Kidney capillary endothelial cell (primary cell): ENCODE data around the gene ZFPL1.

ENCODE experiments used
- DNase-seq: peaks from one replicate; pipeline ENCODE4 v3.0.0-alpha.2; 2018; ENCODE audit warnings: low spot score

The ZFPL1 gene

GRCh38 chr11:65060913-65061408 lies 23.1 kb upstream of the ZFPL1 start:
- DNase-seq: no peak

- DNase-seq: no peak
These were observed 20.5 kb upstream of the ZFPL1 start for GRCh38 chr11:65063532-65063931.

- no peak for DNase-seq
These were observed 19.2 kb upstream of the ZFPL1 start for GRCh38 chr11:65064847-65065240.

GRCh38 chr11:65065851-65066250 lies 18.2 kb upstream of the ZFPL1 start:
- DNase-seq: no peak

GRCh38 chr11:65066315-65066714 lies 17.7 kb upstream of the ZFPL1 start:
- DNase-seq: no peak

GRCh38 chr11:65066805-65067291 lies 17.2 kb upstream of the ZFPL1 start:
- DNase-seq: no peak

GRCh38 chr11:65067446-65067845 lies 16.6 kb upstream of the ZFPL1 start:
- DNase-seq: no peak

GRCh38 chr11:65069217-65069616 lies 14.8 kb upstream of the ZFPL1 start:
- no peak for DNase-seq

GRCh38 chr11:65071907-65072630 lies 12.0 kb upstream of the ZFPL1 start:
- no peak for DNase-seq

- DNase-seq: no peak
These were observed 11.4 kb upstream of the ZFPL1 start for GRCh38 chr11:65072631-65072966.

GRCh38 chr11:65077451-65077850 lies 6.6 kb upstream of the ZFPL1 start:
- DNase-seq: no peak

- DNase-seq: peak; percentile 26
These were observed 5.9 kb upstream of the ZFPL1 start for GRCh38 chr11:65078151-65078550.

GRCh38 chr11:65078786-65079342 lies 5.2 kb upstream of the ZFPL1 start:
- no peak for DNase-seq

- DNase-seq: no peak
These were observed 738 bp upstream of the ZFPL1 start for GRCh38 chr11:65083134-65083833.

GRCh38 chr11:65084598-65085375 lies 765 bp downstream of the ZFPL1 start:
- DNase-seq: no peak

GRCh38 chr11:65085446-65085845 lies 1.4 kb downstream of the ZFPL1 start:
- DNase-seq: no peak

GRCh38 chr11:65086809-65087208 lies 2.8 kb downstream of the ZFPL1 start:
- no peak for DNase-seq

GRCh38 chr11:65087216-65087615 lies 3.2 kb downstream of the ZFPL1 start:
- DNase-seq: no peak

- no peak for DNase-seq
These were observed 3.8 kb downstream of the ZFPL1 start for GRCh38 chr11:65087827-65088226.

GRCh38 chr11:65089621-65090020 lies 5.6 kb downstream of the ZFPL1 start:
- DNase-seq: no peak

- no peak for DNase-seq
These were observed 6.6 kb downstream of the ZFPL1 start for GRCh38 chr11:65090628-65091027.

GRCh38 chr11:65095427-65095826 lies 11.4 kb downstream of the ZFPL1 start:
- DNase-seq: no peak
